ENCODE measurements around the gene ZSWIM9. TPM values are rescaled to one million over a fixed set of nuclear protein-coding genes. Genes with fewer than 3 reads are reported as not detected.

Gene ZSWIM9
- total and polyA plus RNA-seq, 4 donors, result 1.8 to 13.2 (median 6.2) TPM

DNA sequence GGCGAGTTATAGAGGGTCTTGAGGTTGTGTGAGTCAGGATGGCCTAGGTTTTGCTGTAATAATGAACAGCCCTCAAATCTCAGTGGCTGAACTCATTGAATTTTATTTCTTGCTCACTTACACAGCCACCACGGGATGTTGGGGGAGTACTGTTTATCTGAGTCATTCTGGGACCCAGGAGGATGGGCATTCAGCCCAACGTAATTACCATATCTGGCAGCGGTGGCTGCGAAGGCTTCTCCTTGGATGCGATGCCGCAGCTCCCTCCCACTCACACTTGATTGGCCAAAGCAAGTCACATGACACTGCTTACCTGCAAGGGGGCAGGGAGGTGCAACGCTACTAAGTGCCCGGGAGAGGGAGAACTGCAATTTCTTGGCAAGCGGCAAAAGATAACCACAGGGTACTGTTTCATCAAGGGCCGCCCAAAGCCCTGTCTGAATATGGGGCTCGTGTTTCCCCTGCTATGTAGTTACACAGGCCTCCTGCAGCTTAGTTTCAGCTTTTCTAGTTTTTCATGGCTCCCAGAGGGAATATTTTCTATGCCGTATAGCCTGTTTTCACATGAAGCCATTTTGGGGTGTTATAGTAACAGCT is 19.9 kb downstream of the ZSWIM9 start:
- Histone ChIP-seq H3K9me3 (ENCODE audit: control insufficient read depth, insufficient read depth, low read length) (no peaks in the 10 kb centered on the region), H3K27ac (ENCODE audit: low read depth, low read length) (no peak overlapping the region), H3K36me3 (ENCODE audit: control insufficient read depth, insufficient read depth, low read length) (peaks cover 49% of the 10 kb centered on the region), H3K4me3 (ENCODE audit: low read depth, low read length) (no peak overlapping the region), H3K4me1 (ENCODE audit: control insufficient read depth, insufficient read depth, low read length) (peaks cover 6% of the 10 kb centered on the region), H3K27me3 (ENCODE audit: control insufficient read depth, insufficient read depth, low read length) (no peaks in the 10 kb centered on the region)
- peak in 4 of 6 donors; percentile 38 to 90 (median 69) for DNase-seq (ENCODE audit: low read depth in 4 of 6, low spot score in 6 of 6)
- WGBS (ENCODE audit: insufficient coverage), result 29% methylated on average over 9 of the region's 13 CpGs

DNA sequence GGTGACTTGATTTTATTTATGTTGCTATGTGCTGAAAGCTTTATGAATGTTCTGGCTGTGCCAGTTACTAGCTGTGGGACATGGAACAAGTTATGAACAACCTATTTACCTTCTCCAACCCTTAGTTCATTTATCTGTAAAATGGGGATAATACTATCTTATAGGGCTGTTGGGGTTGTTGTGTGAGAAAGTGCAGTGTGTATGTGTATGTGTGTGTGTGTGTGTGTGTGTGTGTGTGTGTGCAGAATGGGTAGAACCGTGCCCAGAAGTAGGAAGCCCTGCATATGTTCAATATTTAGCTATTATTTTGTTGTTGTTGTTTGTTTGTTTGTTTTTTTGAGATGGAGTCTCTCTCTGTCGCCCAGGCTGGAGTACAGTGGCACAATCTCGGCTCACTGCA is 20.4 kb downstream of the ZSWIM9 start:
- H3K27me3 ChIP-seq (ENCODE audit: control insufficient read depth, insufficient read depth, low read length), result no peaks in the 10 kb centered on the region
- DNase-seq (ENCODE audit: low read depth in 4 of 6, low spot score in 6 of 6), result no peak
- H3K4me3 ChIP-seq (ENCODE audit: low read depth, low read length), result no peak overlapping the region
- H3K36me3 ChIP-seq (ENCODE audit: control insufficient read depth, insufficient read depth, low read length), result peaks cover 50% of the 10 kb centered on the region
- H3K9me3 ChIP-seq (ENCODE audit: control insufficient read depth, insufficient read depth, low read length), result no peaks in the 10 kb centered on the region
- peaks cover 6% of the 10 kb centered on the region for H3K4me1 ChIP-seq (ENCODE audit: control insufficient read depth, insufficient read depth, low read length)
- no peak overlapping the region for H3K27ac ChIP-seq (ENCODE audit: low read depth, low read length)
- WGBS (ENCODE audit: insufficient coverage), result 100% methylated on average over 1 of the region's 3 CpGs

DNA sequence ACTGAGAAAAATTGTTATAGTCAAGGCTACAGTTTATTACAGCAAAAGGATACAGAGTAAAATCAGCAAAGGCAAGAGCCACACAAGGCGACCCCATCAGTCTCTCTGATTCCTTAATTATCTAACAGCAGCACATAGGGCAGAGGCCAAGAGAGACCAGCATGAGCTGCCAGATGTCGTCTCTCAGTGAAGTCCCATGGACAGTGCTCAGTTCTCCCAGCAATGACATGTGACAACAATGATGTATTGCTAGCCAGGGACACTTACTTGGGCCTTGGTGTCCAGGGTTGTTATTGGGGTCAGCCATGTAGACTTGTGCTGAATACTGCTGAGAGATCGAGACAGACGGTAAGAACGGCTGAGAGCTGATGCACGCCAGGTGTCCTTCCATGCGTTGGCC is 22.3 kb downstream of the ZSWIM9 start:
- DNase-seq (ENCODE audit: low read depth in 4 of 6, low spot score in 6 of 6), result no peak
- H3K4me1 ChIP-seq (ENCODE audit: control insufficient read depth, insufficient read depth, low read length), result no peaks in the 10 kb centered on the region
- H3K9me3 ChIP-seq (ENCODE audit: control insufficient read depth, insufficient read depth, low read length), result no peaks in the 10 kb centered on the region
- no peaks in the 10 kb centered on the region for H3K27me3 ChIP-seq (ENCODE audit: control insufficient read depth, insufficient read depth, low read length)
- peaks cover 55% of the 10 kb centered on the region for H3K36me3 ChIP-seq (ENCODE audit: control insufficient read depth, insufficient read depth, low read length)
- WGBS (ENCODE audit: insufficient coverage), result 71% methylated on average over 6 of the region's 7 CpGs
- no peak overlapping the region for H3K27ac ChIP-seq (ENCODE audit: low read depth, low read length)
- H3K4me3 ChIP-seq (ENCODE audit: low read depth, low read length), result no peak overlapping the region

DNA sequence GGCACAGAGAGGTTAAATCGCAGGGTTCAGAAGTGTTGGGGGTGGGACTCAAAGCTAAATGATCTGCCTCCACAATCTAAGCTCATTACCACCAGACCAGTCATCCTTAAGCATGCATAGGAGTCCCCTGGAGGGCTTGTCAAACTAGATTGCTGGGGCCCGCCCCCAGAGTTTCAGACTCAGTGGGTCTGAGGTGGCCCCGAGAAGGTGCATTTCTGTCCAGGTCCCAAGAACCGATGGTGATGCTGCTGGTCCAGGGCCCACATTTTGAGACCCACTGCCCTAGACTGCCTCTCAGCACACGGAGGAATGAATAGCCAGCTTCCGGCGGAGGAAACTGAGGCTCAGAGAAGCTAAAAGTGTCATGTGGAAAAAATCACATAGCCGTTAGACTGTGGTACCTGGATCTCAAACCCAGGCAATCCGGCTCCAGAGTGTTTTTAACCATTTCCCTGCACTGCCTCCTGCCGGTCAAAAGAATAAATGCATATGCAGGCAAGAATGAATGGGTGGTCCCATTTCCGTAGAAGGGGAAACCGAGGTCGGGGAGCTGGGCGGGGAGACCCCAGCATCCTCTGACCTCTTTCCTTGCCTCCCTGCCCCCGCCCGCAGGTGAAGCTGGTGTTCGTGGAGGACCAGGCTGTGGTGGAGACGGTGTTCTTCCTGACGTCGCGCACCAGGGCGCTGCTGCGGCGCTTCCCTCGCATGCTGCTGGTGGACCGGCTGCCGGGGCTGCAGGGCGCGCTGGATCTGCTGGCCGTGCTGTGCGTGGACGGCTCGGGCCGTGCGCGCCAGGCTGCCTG is 23.8 kb downstream of the ZSWIM9 start:
- peaks cover 42% of the 10 kb centered on the region for H3K36me3 ChIP-seq (ENCODE audit: control insufficient read depth, insufficient read depth, low read length)
- 63% methylated on average over 34 of the region's 36 CpGs for WGBS (ENCODE audit: insufficient coverage)
- no peak overlapping the region for H3K4me3 ChIP-seq (ENCODE audit: low read depth, low read length)
- peak in 1 of 6 donors; percentile 35 for DNase-seq (ENCODE audit: low read depth in 4 of 6, low spot score in 6 of 6)
- H3K4me1 ChIP-seq (ENCODE audit: control insufficient read depth, insufficient read depth, low read length), result no peaks in the 10 kb centered on the region
- no peak overlapping the region for H3K27ac ChIP-seq (ENCODE audit: low read depth, low read length)
- H3K27me3 ChIP-seq (ENCODE audit: control insufficient read depth, insufficient read depth, low read length), result no peaks in the 10 kb centered on the region
- H3K9me3 ChIP-seq (ENCODE audit: control insufficient read depth, insufficient read depth, low read length), result no peaks in the 10 kb centered on the region

DNA sequence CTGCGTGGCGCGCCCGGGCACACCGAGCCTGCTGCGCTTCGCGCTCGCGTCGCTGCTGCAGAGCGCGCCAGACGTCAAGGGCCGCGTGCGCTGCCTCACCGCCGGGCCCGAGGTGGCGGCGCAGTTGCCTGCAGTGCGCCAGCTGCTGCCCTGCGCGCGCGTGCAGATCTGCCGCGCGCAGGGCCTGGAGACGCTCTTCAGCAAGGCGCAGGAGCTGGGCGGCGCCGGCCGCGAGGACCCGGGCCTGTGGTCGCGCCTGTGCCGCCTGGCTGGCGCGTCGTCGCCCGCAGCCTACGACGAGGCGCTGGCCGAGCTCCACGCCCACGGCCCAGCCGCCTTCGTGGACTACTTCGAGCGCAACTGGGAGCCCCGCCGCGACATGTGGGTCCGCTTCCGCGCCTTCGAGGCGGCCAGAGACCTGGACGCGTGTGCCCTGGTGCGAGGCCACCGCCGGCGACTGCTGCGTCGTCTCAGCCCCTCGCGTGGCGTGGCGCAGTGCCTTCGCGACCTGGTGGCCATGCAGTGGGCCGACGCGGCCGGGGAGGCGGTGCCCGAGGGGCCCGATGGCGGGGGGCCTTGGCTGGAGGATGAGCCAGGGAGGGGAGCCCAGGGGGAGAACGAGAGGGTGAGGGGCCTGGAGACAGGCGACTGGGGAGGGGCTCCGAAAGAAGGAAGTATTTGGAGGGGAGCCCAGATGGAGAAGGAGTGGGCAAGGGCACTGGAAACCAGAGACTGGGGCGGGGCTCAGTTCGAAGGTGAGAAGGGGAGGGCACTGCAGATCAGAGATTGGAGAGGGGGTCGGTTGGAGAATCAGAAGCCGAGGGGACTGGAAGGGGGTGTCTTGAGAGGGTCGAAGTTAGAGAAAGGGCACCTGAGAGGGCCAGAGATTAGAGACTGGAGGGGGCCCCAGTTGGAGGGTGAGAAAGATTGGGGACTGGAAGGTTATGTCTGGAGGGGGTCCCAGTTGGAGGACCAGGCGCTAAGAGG is 24.7 kb downstream of the ZSWIM9 start:
- Histone ChIP-seq H3K4me1 (ENCODE audit: control insufficient read depth, insufficient read depth, low read length) (no peaks in the 10 kb centered on the region), H3K9me3 (ENCODE audit: control insufficient read depth, insufficient read depth, low read length) (no peaks in the 10 kb centered on the region), H3K4me3 (ENCODE audit: low read depth, low read length) (no peak overlapping the region), H3K36me3 (ENCODE audit: control insufficient read depth, insufficient read depth, low read length) (peaks cover 41% of the 10 kb centered on the region), H3K27ac (ENCODE audit: low read depth, low read length) (no peak overlapping the region), H3K27me3 (ENCODE audit: control insufficient read depth, insufficient read depth, low read length) (no peaks in the 10 kb centered on the region)
- WGBS (ENCODE audit: insufficient coverage), result 72% methylated on average over 85 of the region's 95 CpGs
- no peak for DNase-seq (ENCODE audit: low read depth in 4 of 6, low spot score in 6 of 6)

DNA sequence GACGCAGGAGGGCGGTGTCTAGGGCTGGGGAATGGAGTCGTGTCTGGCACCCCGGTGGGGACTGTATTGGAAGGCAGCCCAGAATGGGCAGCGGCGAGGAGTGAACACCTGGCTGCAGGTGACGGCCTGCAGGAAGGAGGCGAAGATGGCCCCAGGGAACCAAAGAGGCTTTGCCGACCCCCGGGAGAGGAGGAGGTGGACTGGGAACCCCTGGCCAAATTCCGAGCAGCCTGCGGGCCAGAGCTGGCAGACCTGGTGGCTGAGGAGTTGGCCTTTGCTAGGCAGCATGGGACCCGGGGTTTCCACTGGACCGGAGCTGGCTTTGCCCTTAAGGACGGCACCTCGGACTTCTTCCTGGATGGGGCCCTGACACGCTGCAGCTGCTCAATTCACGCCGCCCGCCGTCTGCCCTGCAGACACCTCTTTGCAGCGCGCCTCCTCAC is 25.9 kb downstream of the ZSWIM9 start:
- peaks cover 38% of the 10 kb centered on the region for H3K36me3 ChIP-seq (ENCODE audit: control insufficient read depth, insufficient read depth, low read length)
- no peaks in the 10 kb centered on the region for H3K9me3 ChIP-seq (ENCODE audit: control insufficient read depth, insufficient read depth, low read length)
- WGBS (ENCODE audit: insufficient coverage), result 82% methylated on average over 23 of the region's 23 CpGs
- DNase-seq (ENCODE audit: low read depth in 4 of 6, low spot score in 6 of 6), result no peak
- H3K27me3 ChIP-seq (ENCODE audit: control insufficient read depth, insufficient read depth, low read length), result no peaks in the 10 kb centered on the region
- no peak overlapping the region for H3K4me3 ChIP-seq (ENCODE audit: low read depth, low read length)
- H3K27ac ChIP-seq (ENCODE audit: low read depth, low read length), result no peak overlapping the region
- no peaks in the 10 kb centered on the region for H3K4me1 ChIP-seq (ENCODE audit: control insufficient read depth, insufficient read depth, low read length)

DNA sequence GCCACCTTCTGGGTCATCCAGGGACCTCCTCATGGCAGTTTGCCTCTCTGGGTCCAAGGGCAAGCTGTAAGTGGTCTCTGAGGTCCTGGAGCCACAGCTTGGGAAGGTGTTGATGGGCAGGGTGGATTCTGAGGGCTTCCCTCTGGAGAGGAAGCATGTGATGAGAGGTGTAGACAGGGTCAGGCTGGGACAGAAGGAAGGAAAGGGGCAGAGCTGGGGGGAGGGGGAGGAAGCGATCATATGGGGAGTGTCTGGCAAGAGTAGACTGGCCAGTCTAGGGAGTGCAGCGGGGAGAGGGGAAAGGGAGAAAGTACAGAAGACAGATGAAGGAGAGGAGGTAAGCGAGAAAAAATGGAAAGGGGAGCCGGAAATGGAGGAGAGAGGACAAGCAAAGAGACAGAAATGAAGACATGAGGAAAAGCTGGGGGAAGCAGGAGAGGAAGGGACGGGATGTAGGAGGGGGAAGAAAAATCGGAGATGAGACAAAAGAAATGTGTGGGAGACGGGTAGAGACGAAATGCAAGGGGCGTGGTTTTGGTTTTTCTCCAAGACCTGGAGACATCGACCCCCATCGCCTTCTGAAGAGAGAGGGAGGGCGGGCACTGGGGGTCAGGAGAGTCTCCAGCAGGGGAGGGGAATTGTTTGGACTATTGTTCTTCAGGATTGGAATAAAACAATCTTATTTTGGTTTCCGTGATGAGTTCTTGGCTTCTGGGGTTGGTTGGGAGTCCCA is 26.6 kb downstream of the ZSWIM9 start:
- WGBS (ENCODE audit: insufficient coverage), result 58% methylated on average over 12 of the region's 13 CpGs
- Histone ChIP-seq H3K4me1 (ENCODE audit: control insufficient read depth, insufficient read depth, low read length) (no peaks in the 10 kb centered on the region), H3K9me3 (ENCODE audit: control insufficient read depth, insufficient read depth, low read length) (no peaks in the 10 kb centered on the region), H3K27me3 (ENCODE audit: control insufficient read depth, insufficient read depth, low read length) (no peaks in the 10 kb centered on the region), H3K27ac (ENCODE audit: low read depth, low read length) (no peak overlapping the region), H3K36me3 (ENCODE audit: control insufficient read depth, insufficient read depth, low read length) (peaks cover 34% of the 10 kb centered on the region), H3K4me3 (ENCODE audit: low read depth, low read length) (no peak overlapping the region)
- no peak for DNase-seq (ENCODE audit: low read depth in 4 of 6, low spot score in 6 of 6)

DNA sequence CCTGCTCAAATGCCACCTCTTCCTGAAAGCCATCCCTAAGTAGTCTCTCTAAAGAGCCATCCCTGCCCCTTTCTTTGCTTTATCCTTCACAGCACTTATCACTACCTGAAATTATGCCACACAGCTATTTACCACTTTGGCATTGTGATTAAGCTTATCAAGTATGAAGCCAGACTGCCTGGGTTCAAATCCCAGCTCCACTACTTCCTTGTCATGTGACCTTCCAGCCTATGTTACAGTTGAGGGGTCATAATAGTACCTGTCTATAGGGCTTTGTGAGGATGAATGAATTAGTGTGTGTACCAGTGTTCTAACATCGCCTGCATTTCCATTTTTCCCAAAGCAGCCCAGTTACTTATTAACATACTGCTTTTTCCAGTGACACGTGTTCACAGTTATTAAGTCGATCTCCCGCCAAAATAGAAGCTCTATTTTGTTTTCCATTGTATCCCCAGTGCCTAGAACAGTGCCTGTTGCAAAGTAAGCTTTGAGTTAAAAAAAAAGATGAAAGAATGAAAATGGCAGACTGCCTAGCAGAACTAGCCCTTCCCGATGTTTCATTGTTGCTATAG is 32.8 kb downstream of the ZSWIM9 start:
- H3K27ac ChIP-seq (ENCODE audit: low read depth, low read length), result peak overlapping the region; percentile 83
- no peaks in the 10 kb centered on the region for H3K9me3 ChIP-seq (ENCODE audit: control insufficient read depth, insufficient read depth, low read length)
- peaks cover 7% of the 10 kb centered on the region for H3K4me1 ChIP-seq (ENCODE audit: control insufficient read depth, insufficient read depth, low read length)
- no peaks in the 10 kb centered on the region for H3K27me3 ChIP-seq (ENCODE audit: control insufficient read depth, insufficient read depth, low read length)
- H3K36me3 ChIP-seq (ENCODE audit: control insufficient read depth, insufficient read depth, low read length), result no peaks in the 10 kb centered on the region
- DNase-seq (ENCODE audit: low read depth in 4 of 6, low spot score in 6 of 6), result no peak
- peak overlapping the region; percentile 72 for H3K4me3 ChIP-seq (ENCODE audit: low read depth, low read length)
- 0% methylated on average over 2 of the region's 5 CpGs for WGBS (ENCODE audit: insufficient coverage)
